Globus pallidus (tissue), 1 donor: ENCODE data around the gene SEMA3G.
A peak's percentile ranks its signal among the peaks of the same experiment; 100 is the strongest.

Experiments
- DNase-seq: peaks from one replicate; pipeline ENCODE4 v3.0.0-alpha.2; 2015; ENCODE audit warnings: low spot score

The SEMA3G gene

DNA sequence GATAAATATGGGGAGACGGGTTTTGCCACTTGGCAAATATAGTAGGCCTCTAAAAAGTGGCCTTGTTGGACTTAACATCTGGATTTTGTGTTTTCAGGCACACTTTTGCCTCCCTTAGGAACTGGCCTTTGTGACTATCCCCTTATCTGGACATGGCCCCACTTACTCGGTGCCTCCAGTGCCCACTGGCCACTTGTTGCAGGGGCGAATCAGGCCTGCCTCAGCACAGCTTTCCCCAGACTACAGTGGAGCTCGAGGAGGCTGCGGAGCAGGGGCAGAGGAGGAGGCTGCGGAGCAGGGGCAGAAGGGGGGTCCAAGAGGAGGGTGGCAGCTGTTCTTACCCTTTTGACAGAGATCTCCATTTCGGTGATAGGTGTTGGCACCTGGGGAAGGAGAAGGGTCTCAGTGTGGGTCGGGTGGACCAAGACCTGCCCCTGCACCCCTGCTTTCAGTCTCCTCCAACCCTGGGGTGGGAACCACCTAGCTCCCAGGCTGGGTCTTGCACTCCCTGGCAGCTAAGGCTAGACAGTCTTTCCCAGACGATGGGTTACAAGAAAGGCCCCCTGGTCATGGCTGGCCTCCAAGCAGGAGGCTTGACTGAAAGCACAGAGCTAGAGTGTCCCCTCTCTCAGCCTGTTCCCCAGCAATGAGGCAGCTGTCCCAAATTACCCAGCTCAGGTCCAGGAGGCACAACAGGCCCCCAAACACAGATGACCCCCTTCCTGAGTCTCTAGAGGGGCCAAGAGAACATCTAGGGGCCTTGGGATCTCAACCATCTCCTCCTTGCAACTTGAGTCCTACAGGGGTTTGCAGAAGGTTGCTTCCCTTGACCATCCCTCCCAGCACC is 6.1 kb downstream of the SEMA3G start:
- DNase-seq: no peak

DNA sequence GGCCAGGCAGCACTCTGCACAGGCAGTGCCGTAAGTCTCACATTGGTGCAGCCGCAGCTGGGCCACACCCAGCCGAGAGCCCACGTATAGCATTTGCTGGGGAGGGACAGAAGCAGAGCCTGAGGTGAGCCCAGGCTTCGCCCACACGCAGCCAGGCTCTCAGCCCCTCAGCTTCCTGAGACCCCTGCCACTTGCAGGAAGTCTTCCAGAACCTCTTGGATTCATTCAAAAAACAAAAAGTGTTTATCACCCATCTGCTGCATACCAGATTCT is 6.9 kb downstream of the SEMA3G start:
- no peak for DNase-seq

DNA sequence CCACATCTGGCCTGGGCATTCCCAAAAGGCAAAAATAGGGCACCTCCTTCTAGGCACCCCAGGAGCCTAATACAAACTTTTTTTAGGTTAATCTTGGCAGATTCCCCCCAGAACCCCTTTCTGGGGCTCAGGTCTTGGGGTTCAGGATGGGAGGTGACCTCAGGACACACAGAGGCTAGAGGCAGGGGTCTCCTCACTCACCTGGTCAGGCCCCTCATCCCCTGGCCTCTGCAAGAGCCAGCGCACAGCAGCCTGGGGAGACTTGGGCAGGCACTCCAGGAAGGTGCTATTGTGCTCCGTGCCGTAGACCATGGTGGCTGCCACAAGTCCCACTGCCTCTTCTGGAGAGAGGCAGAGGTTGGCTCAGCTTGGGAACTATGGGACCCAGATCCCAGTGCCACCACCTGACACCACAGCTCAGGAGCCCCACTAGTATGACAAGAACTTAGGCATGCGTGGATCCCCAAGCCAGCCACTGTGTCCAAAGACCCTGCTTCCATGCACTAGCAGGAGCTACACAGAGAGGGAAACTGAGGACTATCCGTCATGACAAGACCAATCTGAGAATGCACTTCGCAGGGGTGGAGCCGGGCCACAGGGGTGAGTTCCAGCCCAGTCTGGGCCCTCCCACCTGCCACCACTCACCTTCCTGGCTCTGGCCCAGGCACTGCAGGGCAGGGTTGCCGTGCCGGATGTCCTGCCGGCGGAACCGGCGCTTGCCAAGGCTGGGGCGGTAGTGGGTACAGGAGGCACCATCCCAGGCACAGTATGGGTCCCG is 7.4 kb downstream of the SEMA3G start:
- no peak for DNase-seq

DNA sequence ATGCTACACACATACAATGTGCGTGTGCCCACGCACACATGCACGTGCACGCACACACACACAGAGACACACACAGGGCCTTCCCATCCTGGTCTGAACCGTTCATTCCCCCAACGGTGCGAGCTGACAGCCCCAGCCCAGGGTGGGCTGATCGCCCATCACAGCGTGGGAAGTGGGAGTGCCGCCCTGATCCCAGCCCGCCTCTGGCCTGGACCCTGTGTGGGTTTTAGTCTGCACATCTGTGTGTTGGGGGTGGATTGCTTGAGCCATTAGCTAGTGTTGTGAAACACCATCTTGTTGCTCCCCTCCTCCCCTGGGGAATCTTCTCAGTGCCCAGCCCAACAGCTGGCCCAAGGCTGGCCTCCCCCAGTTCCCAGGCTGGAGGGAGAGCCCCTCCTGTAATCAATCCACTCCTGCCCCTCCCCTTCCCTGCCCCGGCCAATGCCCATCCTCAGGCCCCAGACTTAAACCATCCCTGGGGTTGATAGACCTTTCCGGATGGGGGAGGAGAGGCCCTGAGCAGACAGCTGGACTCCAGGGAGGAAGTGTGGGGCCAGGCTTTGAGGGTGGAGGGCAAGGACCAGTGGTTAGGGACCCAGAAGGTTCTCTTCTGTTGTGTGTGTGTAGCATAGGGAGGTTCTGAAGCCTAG is 8.3 kb downstream of the SEMA3G start:
- DNase-seq: no peak

DNA sequence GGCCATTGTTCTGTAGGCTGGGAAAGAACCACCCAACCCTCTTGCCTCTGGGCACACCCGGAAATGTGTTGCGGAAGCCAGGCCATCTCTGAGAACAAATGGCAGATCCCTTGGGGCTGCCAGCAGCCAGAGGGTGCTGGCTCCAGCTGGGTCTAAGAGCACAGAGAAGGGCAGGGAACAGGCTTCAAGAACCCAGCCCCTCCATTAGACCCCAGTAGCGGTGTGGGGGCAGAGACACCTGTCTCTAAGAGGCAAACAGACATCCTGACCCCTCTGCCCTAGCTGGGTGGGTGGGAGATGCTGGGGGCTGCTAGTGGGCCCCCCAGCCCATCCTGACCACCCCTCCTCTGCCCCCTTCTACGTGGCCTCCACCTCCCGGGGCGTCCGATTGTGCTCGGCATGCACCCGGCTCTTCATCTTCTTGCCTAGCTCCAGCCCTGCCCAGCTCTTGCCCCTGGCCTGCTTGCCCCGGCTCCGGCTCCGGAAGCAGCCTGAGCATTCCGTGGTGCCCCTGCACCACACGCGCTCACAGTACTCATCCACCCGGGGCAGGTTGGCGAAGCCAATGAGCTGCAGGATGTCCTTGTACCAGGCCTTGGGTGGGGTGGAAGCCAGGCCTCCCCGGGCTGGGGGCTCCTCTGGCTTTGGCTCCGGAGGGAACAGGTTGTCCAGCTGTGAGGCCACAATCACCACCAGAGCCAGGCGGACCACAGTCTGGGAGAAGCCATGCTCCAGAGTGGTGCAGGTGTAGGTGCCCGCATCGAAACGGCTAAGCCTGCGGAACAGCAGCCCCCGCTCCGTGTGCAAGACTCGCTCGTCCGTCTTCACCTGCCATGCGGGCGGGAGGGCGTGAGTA is 9.4 kb downstream of the SEMA3G start:
- DNase-seq: no peak

DNA sequence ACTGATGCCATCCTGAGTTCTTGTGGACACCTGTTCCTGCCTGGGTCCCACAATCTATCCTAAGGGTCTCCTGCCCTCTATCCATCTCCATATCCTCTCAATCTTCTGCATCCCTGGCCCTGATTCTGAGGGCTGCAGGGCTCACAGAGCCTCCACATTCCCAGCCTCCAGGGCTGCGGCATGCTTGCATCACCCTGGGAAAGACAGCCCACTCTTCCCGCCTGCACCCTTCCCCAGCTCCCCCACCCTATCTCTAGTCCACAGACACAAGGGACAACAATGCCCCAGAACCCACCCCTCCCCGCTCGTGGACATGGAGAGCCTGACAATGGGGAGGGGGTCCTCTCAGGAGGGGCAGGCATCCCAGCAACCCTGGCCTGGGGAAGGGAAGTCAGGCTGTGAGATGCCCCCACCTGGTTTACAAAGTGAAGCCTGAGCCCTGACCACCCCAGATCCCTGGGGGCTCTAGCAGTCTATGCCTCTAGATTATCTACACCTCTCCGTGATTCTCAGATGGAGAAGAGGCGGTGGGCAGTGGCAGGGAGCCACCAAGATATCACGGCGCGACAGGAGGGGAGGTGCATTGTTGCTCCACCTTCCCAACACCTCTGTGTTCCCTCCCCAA is 10.3 kb downstream of the SEMA3G start:
- no peak for DNase-seq

DNA sequence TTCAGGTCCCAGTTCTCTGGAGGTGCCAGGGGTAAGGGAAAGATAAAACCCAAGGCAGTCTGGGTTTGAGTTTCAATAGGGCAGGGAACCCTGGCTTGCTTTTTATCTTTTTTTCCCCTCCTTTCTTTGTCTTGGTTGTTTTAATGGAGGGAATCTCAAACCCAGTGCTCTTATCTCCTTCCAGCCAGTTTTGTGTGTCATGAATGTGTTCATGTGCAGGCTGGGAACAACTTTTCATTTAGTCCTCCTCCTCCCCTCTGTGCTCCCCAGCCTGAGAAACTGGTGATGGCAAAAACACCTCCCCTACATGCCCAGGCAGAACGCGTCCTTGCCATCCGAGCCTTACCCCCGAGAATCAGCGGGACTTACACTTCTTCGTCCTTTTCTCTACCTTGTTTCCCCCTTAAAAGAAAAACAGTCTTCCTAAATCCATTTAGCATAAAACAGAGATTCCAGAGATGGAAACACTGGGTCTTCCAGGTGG is 10.9 kb downstream of the SEMA3G start:
- no peak for DNase-seq

DNA sequence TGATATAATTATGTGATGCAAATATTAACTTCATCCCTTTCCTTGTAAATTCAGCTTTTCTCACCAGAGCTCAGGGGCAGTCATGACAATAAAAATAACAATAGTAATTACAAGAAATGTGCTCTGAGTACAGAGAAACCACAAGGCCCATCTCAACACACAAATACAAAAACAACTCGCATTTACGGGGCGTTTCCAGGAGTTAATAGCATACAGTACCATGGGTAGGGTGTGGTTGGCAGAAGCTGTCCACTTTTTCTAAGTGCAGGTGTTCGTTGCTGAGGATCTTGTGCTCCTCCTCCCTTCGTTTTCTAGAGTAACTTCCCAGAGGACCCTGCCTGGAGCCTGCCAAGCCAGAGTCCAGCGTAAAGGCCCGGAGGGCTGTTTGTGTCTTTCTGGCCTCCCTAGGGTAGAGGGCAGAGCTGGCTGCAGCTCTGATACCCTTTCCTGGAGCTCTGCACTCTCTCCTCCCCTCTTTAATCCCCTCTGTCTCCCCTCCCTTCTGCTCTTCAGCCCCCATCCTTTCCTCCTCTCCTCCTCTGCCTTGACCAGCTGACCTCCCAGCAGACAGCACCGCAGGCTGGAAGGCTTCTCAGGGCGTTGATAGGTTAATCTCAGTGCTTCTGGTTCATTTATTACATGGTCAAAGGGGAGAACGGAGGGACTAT is 11.4 kb downstream of the SEMA3G start:
- DNase-seq: no peak

DNA sequence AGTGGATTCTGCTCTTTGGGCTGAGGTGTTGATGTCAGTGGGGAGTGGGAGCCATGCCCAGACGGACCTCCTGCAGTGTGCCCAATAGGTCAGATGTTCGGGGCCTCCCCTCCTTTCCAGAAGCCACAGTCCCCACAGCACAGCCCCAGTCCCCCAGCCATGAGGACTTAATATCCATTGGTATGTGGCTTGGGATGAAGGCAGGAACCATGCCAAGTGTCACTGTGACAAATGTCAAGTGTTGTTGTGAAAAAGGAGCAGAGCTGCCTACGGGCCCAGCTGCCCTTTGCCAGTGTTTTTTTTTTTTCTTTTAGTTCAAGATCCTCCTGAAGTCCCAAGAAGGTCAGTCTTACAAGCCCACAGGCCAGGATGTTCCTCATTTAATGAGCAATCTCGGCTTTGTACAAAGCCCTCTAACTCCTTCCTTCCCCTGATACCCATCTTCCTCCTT is 12.2 kb downstream of the SEMA3G start:
- no peak for DNase-seq

DNA sequence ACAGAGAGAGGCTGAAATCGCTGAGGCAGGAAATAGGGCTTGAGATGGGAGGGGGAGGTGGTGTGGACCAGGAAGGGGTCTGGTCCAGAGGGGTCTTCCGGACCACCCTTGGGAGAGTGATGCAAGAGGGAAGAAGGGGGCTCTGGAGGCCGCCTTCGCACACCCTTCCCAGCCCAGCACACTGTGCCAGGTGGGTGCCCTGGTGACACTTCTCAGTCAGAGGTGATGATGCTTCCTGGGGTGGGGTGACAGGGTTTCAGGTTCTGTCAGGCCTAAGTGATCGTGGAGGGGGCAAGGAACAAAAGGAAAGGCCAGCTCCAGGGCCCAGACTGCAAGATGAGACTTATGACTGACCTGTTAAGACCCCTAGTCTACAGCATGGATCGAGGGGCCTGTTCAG is 12.7 kb downstream of the SEMA3G start:
- DNase-seq: no peak

DNA sequence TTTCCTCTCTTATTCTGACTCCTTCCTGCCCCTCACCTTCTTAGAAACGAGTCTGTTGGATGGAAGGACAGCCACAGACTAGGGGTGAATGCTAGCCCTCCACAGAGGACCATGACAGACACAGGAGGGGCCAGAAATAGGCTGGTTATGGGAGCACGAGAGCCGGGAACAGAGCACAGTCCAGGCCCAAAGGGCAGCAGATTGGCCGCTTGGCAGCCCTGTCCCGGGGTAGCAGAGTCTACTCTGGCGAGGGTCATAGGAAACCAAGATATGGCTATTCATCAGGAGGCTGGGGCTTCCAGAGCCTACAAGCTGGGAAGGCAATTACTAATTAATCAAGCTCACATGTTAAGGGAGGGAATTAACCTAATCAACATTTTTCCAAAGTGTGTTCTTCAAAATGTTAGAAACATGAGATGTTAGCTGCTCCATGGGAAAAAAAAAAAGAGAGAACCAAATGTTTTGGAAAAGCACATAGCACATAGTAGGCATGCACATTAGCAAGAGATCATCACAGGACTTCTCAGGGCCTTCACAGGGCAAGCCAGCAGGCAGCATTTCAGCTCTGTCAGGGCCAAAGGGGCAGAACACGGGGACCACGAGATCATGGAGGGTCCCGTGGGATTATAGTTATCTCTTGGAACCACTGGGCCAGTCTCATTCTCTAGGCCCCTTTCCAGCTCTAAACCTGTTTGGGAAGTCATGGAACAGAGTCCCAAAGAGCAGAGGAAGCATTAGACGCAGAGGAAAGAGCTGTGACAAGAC is 13.3 kb downstream of the SEMA3G start:
- no peak for DNase-seq

DNA sequence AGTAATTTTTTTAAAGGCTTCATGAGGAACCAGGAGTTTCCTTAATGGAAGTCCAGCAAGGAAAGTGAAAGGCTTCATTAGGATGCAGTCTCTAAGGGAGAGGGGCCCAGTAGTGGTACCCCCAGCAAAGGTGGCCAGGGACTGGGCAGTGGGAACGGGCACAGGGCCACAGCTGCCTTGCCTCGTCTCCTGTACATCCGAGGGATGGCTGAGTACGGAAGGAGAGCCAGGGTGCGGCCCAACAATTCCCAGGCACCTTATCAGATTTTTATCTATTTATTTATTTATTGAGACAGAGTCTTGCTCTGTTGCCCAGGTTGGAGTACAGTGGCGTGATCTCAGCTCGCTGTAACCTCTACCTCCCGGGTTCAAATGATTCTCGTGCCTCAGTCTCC is 14.5 kb downstream of the SEMA3G start:
- no peak for DNase-seq

DNA sequence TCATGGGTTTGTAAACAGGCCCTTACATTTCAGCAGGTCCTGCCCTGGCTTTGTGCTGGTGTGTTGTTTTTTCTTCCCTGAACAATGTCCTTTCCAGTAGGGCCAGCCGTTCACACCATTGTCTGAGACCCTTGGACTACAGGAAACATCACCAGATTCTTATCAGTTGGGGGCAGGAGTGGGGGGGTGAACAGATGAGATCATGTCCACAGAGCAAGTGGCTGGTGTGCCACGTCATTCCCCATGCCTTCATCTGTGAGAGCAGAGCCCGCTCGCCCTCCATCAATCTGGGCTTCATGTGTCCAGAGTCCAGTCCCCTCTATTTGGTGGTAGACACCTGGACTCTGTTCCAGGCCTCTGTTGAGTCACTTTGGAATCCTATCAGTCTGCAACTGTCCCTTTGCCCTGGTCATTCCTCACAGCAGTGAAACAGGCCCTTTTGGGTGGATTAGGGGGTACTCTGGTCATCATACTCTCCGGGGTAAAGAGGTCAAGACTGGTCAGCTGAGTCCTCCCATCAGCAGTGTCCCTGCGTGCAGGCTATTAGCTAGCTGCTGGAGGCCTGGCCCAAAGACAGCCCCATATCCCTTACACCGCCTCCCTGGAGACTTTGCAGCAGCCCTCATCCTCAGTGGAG is 15.0 kb downstream of the SEMA3G start:
- DNase-seq: no peak

DNA sequence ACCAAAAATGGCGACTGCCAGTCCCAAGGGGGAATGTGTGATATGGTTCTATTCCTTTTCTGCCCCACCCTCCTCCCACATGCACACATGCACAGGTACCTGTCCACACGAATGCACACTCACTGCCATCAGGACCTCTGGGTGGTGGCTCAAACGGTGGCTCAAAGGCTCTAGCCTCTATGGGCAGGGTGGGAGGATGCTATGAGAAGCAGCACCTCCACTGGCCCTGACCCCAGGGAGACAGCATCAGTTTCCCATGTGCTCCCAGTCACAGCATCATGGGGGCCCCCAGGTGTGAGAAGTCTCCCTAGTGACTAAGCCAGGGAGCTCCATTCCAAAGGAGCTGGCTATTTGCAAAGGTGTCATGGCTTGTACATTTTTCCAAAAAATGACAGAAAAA is 15.9 kb downstream of the SEMA3G start:
- DNase-seq: no peak

DNA sequence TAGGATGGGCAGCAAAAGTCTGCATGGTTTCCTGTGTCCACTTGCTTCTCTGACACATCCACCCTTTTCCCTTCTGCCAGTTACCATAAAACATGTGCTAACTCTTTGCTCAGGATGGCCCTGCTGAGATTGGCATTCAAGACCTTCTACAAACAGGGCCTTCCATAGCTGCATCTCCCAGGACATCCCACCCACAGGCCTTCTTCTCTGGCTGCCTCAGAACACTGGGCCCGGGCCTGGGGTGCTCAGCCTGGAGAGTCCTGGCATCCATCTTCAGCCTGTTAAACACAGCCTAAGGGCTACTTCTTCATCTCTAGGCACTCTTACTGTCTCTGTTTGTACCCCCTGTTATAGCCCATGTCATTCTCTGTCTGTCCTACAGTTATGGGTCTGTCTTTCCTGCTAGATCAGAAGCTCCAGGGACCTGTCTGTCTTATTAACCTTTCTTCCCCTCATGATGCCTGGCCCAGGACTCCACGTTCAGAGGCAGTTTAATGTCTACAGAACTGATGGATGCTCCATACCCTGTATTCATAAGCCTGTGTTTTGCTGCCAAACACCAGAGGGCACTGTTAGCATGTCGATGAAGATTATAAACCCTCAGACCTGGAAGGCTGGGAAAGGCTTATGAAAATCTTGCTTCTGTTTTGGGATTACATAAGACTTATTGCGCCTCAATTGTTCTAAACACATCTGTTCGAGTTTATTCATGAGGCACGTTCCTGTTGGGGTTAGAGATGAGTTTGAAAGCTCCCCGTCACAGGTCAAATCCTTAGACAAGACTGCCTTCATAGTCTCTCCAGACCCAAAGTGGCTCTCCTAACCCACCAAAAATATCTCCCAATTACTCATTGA is 16.5 kb downstream of the SEMA3G start:
- DNase-seq: peak; percentile 81

DNA sequence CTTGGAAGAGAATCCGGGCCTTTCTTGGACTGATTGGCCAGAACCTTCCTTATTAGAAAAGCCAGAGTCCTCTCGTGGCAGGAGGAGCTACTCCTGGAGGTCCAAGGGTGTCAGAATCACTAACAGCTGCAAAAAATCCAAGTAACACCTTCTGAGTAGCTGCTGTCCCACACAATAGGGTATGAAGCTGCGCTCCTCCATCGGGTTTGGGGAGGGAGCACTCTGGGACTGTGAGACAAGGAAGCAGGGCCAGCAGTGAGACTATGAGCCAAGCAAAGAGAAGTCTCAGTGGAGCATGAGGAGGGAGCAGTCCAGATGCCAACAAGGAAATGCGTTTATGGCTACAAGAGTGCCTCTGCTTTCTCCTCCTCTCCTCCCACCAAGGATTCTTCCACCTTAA is 21.7 kb downstream of the SEMA3G start:
- DNase-seq: no peak

DNA sequence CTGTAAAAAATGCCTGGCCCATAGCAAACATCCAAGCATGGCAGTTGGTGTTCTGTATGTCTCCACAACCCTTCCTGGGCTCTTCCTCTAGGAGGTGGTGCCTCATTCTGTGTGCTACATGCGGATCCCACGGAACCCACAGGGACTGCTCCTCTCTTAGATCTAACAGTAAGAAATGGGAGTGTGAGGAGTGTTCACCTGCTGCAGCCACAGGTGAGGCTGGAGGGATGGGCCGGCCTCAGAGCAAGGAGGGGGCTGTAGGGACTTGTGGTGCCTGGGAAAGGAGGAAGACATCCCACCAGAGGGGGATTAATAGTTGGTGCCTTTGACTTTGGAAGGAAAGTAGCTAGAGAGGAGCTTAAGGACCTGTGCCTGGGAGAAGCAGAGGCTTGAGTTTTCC is 22.2 kb downstream of the SEMA3G start:
- no peak for DNase-seq

DNA sequence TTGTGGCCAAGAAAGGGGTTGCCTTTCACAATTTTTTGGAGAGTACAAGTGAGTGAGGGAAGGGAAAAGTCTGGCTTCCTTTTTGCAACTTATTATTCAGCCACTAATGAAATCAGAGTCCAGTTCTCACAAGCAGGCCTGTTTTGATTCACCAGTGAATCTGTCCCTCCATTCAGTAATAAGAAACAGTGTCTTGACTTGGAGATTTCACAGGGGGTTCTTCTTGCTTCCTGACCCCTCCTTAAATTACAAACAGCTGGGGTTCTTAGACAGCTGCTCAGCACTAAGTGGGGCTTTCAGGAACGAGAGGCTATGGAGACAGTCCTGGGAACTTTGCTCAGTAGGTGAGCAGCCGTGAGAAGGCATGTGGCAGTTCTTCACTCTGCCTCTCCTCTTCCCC is 24.5 kb downstream of the SEMA3G start:
- no peak for DNase-seq

DNA sequence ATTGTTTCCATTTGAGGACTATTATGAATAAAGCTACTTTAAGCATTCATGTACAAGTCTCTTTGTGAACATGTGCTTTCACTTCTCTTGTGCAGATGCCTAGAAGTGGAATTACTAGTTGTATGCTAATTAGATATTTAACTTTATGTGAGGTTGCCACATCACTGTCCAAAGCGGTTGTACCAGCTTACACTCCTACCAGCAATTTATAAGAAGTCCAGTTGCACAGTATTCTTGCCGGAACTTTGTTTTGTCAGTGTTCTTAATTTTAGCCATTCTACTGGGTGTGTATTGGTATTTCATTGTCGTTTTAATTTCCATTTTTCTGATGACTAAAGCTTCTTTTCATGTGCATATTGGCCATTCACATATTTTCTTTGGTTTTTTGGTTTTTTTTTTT is 29.1 kb downstream of the SEMA3G start:
- DNase-seq: no peak
